Measurements from ENCODE around the gene HERPUD1.

DNA sequence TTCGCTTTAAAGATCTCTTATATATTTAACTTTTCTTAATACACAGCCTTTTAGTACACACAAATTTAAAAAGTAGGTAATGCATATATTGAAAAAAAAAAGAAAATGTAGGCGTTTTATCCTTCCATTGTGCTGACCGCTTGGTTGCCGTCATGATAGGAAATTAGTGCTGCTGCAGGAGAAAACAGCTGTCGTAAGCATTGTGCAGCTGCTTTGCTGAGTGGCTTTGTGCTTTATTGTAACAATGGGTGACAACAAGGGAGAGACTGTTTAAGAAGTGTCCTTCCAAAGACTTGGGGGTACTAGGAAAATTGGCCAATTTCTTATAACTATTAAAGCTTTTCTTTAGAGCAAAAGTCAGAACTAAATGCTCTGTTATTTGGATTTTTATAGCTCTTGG lies 5.0 kb downstream of the HERPUD1 start:
- TF ChIP-seq, protein P1, sequence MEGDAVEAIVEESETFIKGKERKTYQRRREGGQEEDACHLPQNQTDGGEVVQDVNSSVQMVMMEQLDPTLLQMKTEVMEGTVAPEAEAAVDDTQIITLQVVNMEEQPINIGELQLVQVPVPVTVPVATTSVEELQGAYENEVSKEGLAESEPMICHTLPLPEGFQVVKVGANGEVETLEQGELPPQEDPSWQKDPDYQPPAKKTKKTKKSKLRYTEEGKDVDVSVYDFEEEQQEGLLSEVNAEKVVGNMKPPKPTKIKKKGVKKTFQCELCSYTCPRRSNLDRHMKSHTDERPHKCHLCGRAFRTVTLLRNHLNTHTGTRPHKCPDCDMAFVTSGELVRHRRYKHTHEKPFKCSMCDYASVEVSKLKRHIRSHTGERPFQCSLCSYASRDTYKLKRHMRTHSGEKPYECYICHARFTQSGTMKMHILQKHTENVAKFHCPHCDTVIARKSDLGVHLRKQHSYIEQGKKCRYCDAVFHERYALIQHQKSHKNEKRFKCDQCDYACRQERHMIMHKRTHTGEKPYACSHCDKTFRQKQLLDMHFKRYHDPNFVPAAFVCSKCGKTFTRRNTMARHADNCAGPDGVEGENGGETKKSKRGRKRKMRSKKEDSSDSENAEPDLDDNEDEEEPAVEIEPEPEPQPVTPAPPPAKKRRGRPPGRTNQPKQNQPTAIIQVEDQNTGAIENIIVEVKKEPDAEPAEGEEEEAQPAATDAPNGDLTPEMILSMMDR (conservative IDR thresholded peaks at IDR 0.05): no peak
- TF ChIP-seq ZFX (IDR thresholded peaks at IDR 0.05): no peak
